Smooth muscle cell (in vitro differentiated cells): ENCODE measurements around the gene CRYBB1. TPM values are rescaled to one million over a fixed set of nuclear protein-coding genes. Genes with fewer than 3 reads are reported as not detected.

ENCODE experiments used
- DNase-seq: peaks from one replicate; lab custom pipeline; 2025; ENCODE audit not compliant: unreplicated experiment; lab: John Stamatoyannopoulos, UW
- H2AFZ ChIP-seq: fragments of 200-600 bp; sonication (generic); 2 replicates; pipeline ENCODE4 v1.6.0; 2016; ENCODE audit warnings: antibody characterized with exemption, low read depth, mild to moderate bottlenecking
- H3F3A ChIP-seq: fragments of 200-600 bp; sonication (generic); 2 replicates; pipeline ENCODE4 v1.6.0; 2017; ENCODE audit warnings: antibody characterized with exemption, low read depth
- H3K27ac ChIP-seq: fragments of 200-600 bp; sonication (generic); 2 replicates; pipeline ENCODE4 v1.5.1; 2016; ENCODE audit warnings: low read depth, mild to moderate bottlenecking
- H3K27me3 ChIP-seq: fragments of 200-600 bp; sonication (generic); 2 replicates; pipeline ENCODE4 v1.6.1; 2016; ENCODE audit warnings: low read depth, mild to moderate bottlenecking
- H3K36me3 ChIP-seq: fragments of 200-600 bp; sonication (generic); 2 replicates; pipeline ENCODE4 v1.5.1; 2016; ENCODE audit warnings: low read depth
- H3K4me1 ChIP-seq: fragments of 200-600 bp; sonication (generic); 2 replicates; pipeline ENCODE4 v1.5.1; 2016; ENCODE audit warnings: low read depth
- H3K4me2 ChIP-seq: fragments of 200-600 bp; sonication (generic); 2 replicates; pipeline ENCODE4 v1.6.0; 2016; ENCODE audit warnings: mild to moderate bottlenecking
- H3K4me3 ChIP-seq: fragments of 200-600 bp; sonication (generic); 2 replicates; pipeline ENCODE4 v1.5.1; 2016; ENCODE audit warnings: mild to moderate bottlenecking
- H3K79me2 ChIP-seq: fragments of 200-600 bp; sonication (generic); 2 replicates; pipeline ENCODE4 v1.6.0; 2016; ENCODE audit warnings: low read depth, mild to moderate bottlenecking
- H3K9ac ChIP-seq: fragments of 200-600 bp; sonication (generic); 2 replicates; pipeline ENCODE4 v1.6.0; 2016; ENCODE audit warnings: low read depth
- H3K9me3 ChIP-seq: fragments of 200-600 bp; sonication (generic); replicated peaks from 2 replicates; pipeline ENCODE4 v1.5.1; 2016; ENCODE audit warnings: low read depth
- H4K20me1 ChIP-seq: fragments of 200-600 bp; sonication (generic); 2 replicates; pipeline ENCODE4 v1.6.0; 2016; ENCODE audit warnings: low read depth
- WGBS: methylation state at CpG from one replicate; pipeline ENCODE4 v1.1.7; 2016; ENCODE audit warnings: low lambda C conversion rate; 5-methylcytosine and 5-hydroxymethylcytosine counted together
- polyA plus RNA-seq: library from polyadenylated mRNA; unstranded; fragments of >200 nt; fragmentation: Nextera tagmentation; extraction: Ambion mirVana; gene quantifications from 2 replicates; pipeline ENCODE4 v1.2.1, GENCODE V29; 2016
- total RNA-seq: library from RNA; depleted of rRNA; stranded (reverse); fragments of >200 nt; gene quantifications from 2 replicates; pipeline ENCODE4 v1.2.3, GENCODE V29; 2014
- TF ChIP-seq, protein P1 (sequence below): fragments of 200-600 bp; sonication (generic); IDR thresholded peaks from 2 replicates; pipeline ENCODE4 v1.5.1; 2017; ENCODE audit warnings: borderline replicate concordance, mild to moderate bottlenecking, antibody characterized with exemption; ENCODE audit not compliant: insufficient read depth, poor library complexity, severe bottlenecking

Gene CRYBB1
- total and polyA plus RNA-seq, 2 experiments from 2014 or later: not detected

DNA sequence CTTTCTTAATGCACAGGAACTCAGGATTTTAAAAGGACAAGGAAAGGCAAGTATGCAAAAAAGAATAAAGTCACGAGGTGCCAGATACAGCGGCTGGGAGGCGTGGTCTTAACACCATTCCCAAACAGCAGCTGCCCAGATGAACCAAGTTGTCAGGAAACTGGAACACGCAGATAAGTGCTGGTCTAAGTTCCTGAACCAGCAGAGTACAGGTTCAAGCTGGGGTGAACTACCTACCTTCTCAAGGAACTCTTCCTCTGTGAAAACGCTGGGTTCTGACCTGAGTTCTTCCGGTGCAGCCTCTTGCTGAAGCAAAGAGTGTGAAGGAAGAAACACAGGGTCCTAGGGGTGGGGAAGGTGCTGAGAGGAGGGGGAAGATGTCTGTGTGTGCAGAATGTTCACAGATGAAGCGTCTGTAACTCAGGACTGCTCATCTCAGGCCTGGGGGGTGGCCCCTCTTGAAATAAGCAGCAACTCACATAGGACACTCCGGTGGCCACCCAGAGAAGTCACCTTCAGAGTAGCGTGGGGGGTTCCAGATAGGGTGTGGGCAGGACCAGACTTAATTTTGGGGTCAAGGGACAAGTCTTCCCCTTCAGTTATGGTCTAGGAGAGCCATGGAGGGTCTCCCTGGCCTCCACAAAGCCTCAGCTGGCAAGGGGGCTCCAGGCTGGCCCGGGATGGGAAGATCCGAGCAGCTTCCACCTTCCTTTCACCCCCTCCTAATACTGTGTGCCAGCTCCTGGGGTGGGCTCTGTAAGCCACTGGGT, 31.1 kb downstream of the CRYBB1 start:
- H3K4me1 ChIP-seq: no peaks in the 10 kb centered on the region
- no peak for DNase-seq
- H3K9me3 ChIP-seq: no peaks in the 10 kb centered on the region
- TF ChIP-seq, protein P1, sequence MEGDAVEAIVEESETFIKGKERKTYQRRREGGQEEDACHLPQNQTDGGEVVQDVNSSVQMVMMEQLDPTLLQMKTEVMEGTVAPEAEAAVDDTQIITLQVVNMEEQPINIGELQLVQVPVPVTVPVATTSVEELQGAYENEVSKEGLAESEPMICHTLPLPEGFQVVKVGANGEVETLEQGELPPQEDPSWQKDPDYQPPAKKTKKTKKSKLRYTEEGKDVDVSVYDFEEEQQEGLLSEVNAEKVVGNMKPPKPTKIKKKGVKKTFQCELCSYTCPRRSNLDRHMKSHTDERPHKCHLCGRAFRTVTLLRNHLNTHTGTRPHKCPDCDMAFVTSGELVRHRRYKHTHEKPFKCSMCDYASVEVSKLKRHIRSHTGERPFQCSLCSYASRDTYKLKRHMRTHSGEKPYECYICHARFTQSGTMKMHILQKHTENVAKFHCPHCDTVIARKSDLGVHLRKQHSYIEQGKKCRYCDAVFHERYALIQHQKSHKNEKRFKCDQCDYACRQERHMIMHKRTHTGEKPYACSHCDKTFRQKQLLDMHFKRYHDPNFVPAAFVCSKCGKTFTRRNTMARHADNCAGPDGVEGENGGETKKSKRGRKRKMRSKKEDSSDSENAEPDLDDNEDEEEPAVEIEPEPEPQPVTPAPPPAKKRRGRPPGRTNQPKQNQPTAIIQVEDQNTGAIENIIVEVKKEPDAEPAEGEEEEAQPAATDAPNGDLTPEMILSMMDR: no peak
- peaks cover 16% of the 10 kb centered on the region for H3F3A ChIP-seq
- no peaks in the 10 kb centered on the region for H3K36me3 ChIP-seq
- H3K27me3 ChIP-seq: no peaks in the 10 kb centered on the region
- no peak overlapping the region for H3K4me3 ChIP-seq
- no peak overlapping the region for H3K4me2 ChIP-seq
- peaks cover 30% of the 10 kb centered on the region for H4K20me1 ChIP-seq
- peak overlapping the region; percentile 41 for H3K27ac ChIP-seq
- 71% methylated on average over 11 of the region's 11 CpGs for WGBS
- H3K9ac ChIP-seq: no peak overlapping the region
- peaks cover 50% of the 10 kb centered on the region for H3K79me2 ChIP-seq
- no peak overlapping the region for H2AFZ ChIP-seq

DNA sequence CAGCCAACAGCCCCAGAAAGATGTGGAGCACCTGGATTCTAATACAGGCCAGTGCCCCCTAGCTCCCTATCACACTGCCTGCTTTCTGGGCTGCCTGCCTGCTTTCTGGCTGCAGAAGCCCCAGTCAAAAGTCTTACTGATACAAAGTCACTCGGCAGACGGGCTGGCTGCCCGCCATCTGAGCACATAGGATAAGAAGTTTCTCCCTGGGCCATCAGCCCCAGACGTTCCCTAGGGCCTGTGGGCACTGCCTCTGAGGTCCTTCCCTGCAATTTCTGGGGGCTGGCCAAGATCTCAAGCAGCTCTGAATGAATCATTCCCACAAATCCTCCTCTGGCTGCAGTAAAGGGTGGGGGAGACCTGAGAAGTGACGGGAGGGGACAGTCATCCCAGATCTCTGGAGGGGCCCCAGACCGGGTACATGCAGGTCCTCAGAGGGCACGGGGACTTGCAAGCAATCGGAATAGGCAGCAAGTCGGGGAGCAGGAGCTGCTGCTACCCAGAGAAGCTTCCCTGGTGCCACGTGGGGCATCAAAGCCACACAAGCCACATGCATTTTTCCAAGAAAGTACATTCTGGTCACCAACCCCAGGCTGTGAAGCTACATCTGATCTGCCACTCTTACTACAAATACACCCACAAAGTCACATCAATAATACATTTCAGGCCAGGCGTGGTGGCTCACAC, 32.6 kb downstream of the CRYBB1 start:
- peaks cover 16% of the 10 kb centered on the region for H3F3A ChIP-seq
- H3K27me3 ChIP-seq: no peaks in the 10 kb centered on the region
- peak overlapping the region; percentile 48 for H3K27ac ChIP-seq
- H3K9me3 ChIP-seq: no peaks in the 10 kb centered on the region
- 38% methylated on average over 11 of the region's 11 CpGs for WGBS
- no peak overlapping the region for H3K9ac ChIP-seq
- H3K36me3 ChIP-seq: no peaks in the 10 kb centered on the region
- H3K79me2 ChIP-seq: peaks cover 65% of the 10 kb centered on the region
- H3K4me2 ChIP-seq: peak overlapping the region; percentile 50
- no peak overlapping the region for H2AFZ ChIP-seq
- no peaks in the 10 kb centered on the region for H3K4me1 ChIP-seq
- peak; percentile 44 for DNase-seq
- H3K4me3 ChIP-seq: no peak overlapping the region
- TF ChIP-seq, protein P1: no peak
- H4K20me1 ChIP-seq: peaks cover 45% of the 10 kb centered on the region

DNA sequence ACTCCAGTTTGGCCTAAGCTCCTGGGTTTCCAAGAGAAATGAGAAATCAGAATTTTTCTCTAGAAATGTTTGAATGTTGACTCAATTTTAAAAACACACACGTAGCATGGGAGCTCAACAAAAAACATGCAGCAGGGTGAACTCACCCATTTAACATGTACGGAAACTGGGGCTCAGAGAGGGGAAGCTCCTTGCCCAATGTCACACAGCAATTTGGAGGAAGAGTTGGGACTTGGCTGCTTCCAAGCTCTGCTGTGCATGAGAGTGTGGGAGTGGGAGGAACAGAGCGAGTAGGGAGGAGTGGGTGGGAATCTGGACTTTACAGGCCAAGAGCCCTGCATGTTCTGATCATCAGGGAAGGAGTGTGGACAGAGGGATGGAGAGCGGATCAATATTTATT, 33.8 kb downstream of the CRYBB1 start:
- TF ChIP-seq, protein P1: no peak
- no peak overlapping the region for H3K9ac ChIP-seq
- no peak for DNase-seq
- no peaks in the 10 kb centered on the region for H3K27me3 ChIP-seq
- peaks cover 70% of the 10 kb centered on the region for H3K79me2 ChIP-seq
- H3K4me3 ChIP-seq: no peak overlapping the region
- peaks cover 58% of the 10 kb centered on the region for H4K20me1 ChIP-seq
- WGBS: 72% methylated on average over 4 of the region's 4 CpGs
- H3K4me1 ChIP-seq: no peaks in the 10 kb centered on the region
- H3K36me3 ChIP-seq: no peaks in the 10 kb centered on the region
- no peak overlapping the region for H2AFZ ChIP-seq
- no peak overlapping the region for H3K4me2 ChIP-seq
- no peaks in the 10 kb centered on the region for H3K9me3 ChIP-seq
- no peak overlapping the region for H3K27ac ChIP-seq
- peaks cover 16% of the 10 kb centered on the region for H3F3A ChIP-seq
